ENCODE measurements around the gene C2. TPM values are rescaled to one million over a fixed set of nuclear protein-coding genes. Genes with fewer than 3 reads are reported as not detected.

The C2 gene
- total RNA-seq, 1 donor, result 1.3 TPM

DNA sequence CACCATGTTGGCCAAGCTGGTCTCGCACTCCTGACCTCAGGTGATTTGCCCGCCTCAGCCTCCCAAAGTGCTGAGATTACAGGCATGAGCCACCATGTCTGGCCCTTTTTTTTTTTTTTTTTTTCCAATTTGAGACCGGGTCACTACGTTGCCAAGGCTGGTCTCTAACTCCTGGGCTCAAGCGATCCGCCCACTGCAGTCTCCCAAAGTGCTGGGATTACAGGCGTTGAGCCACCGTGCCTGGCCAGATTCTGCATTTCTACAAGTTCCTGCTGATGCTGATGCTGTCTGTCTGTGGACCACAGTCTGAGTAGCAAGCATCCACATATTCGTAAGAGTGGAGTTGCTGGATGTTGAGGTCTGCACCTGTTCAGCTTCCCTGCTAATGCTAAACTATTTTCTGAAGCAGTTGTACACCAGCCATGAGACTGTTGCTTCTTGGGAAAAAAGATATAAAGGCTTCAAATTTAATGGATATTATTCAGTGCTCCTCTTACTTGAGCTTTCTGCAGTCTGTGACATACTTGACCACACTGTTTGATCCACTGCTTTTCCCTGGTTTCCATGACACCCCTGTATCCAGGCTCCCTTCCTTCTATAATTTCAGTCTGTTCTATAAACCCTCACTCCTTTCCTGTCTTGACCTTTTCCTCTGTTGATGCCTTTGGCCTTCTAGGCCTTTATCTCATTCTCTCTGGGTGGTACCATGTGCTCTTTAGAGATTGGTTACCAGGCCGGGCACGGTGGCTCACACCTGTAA, 15.5 kb upstream of the C2 start:
- no peak for DNase-seq (ENCODE audit: low read depth)
- TF ChIP-seq, protein P1, sequence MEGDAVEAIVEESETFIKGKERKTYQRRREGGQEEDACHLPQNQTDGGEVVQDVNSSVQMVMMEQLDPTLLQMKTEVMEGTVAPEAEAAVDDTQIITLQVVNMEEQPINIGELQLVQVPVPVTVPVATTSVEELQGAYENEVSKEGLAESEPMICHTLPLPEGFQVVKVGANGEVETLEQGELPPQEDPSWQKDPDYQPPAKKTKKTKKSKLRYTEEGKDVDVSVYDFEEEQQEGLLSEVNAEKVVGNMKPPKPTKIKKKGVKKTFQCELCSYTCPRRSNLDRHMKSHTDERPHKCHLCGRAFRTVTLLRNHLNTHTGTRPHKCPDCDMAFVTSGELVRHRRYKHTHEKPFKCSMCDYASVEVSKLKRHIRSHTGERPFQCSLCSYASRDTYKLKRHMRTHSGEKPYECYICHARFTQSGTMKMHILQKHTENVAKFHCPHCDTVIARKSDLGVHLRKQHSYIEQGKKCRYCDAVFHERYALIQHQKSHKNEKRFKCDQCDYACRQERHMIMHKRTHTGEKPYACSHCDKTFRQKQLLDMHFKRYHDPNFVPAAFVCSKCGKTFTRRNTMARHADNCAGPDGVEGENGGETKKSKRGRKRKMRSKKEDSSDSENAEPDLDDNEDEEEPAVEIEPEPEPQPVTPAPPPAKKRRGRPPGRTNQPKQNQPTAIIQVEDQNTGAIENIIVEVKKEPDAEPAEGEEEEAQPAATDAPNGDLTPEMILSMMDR (IDR thresholded peaks at IDR 0.05; ENCODE audit: insufficient read depth, low read depth, low read length), result no peak
- H3K4me3 ChIP-seq (ENCODE audit: low read depth, low read length), result no peak overlapping the region

DNA sequence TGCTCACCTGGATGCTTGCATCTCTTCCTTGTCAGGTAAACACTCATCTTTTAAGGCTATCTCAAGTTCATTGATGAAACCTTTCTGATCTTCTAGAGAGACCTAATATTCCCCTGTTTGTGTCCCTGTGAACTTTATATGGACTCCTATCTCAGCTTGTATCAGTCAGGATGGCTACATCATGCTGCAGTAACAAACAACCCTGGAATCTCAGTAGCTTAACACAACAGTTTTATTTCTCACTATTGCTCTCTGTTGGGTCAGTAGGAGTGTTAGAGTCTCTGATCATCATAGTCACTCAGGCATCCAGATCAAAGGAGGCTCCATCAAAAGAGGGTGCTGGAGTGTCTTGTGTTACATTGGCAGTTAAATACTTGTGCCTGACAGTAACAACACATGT, 12.2 kb upstream of the C2 start:
- TF ChIP-seq, protein P1 (IDR thresholded peaks at IDR 0.05; ENCODE audit: insufficient read depth, low read depth, low read length), result no peak
- H3K4me3 ChIP-seq (ENCODE audit: low read depth, low read length), result no peak overlapping the region
- no peak for DNase-seq (ENCODE audit: low read depth)

DNA sequence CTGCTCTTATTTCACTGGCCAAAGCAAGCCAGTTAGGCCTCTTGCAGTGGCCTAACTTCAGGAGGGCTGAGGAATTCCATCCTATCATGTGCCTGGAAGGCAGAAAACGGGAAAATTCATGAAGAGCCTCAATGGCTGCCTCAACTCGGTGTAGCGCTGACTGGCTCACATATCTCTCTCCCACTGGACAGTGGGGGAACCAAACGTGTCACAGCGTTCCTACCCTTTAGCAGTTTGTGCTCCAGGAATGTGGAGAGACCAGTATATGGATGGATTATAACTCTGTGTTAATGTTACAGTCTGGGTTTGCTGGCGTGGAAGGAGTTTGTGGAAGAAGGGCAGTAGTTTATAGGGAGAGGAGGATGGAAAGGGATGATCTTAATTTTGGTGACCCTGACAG, 11.8 kb upstream of the C2 start:
- TF ChIP-seq, protein P1 (IDR thresholded peaks at IDR 0.05; ENCODE audit: insufficient read depth, low read depth, low read length), result no peak
- H3K4me3 ChIP-seq (ENCODE audit: low read depth, low read length), result no peak overlapping the region
- DNase-seq (ENCODE audit: low read depth), result no peak

DNA sequence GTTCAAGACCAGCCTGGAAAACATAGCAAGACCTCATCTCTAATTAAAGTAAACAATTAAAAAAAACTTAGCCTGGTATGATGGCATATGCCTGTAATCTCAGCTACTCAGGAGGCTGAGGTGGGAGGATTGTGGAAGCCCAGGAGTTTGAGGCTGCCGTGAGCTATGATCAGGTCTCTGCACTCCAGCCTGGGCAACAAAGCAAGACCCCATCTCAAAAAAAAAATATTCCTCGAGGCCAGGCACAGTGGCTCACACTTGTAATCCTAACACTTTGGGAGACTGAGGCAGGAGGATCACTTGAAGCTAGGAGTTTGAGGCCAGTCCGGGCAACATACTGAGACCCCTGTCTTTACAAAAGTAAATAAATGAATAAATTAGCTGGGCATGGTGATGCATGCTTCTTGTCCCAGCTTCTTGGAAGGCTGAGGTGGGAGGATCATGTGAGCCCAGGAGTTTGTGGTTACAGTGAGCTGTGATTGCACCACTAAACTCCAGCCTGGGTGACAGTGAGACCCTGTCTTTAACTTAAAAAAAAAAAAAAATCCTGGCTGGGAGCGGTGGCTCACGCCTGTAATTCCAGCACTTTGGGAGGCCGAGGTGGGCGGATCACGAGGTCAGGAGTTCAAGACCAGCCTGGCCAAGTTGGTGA, 9.3 kb upstream of the C2 start:
- TF ChIP-seq, protein P1 (IDR thresholded peaks at IDR 0.05; ENCODE audit: insufficient read depth, low read depth, low read length), result no peak
- no peak overlapping the region for H3K4me3 ChIP-seq (ENCODE audit: low read depth, low read length)
- peak; percentile 28 for DNase-seq (ENCODE audit: low read depth)

DNA sequence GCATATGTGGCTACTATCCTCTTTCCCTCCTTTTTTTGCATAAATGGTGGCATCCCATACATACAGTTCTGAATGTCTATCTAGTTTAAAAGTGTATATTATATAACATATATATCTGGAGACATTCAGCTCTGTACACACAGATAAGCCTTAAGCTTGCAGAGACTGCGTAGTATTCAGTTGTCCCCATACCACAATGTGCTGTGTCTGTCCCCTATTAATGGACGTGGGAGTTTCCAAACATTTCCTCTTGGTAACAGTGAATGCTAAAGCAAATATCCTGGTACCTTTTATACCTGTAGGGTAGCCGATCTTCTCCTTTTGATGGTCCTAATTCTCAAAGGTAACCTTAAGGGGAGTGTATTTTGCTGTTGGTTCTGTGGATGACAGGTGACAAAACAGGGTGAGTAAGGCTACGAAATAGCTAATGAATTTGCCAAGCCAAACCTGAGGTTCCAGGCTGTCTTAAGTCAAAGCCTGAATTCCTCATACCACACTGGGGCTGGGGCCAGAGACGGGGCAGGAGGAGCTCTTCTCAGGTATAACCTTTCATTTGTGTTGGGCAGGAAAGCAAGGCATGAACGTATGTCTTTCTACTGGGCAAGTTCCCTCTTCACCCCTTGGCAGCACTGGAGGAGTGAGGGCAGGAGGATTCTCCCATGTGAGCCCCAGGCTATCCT, 7.8 kb upstream of the C2 start:
- H3K4me3 ChIP-seq (ENCODE audit: low read depth, low read length), result no peak overlapping the region
- TF ChIP-seq, protein P1 (IDR thresholded peaks at IDR 0.05; ENCODE audit: insufficient read depth, low read depth, low read length), result no peak
- DNase-seq (ENCODE audit: low read depth), result no peak

DNA sequence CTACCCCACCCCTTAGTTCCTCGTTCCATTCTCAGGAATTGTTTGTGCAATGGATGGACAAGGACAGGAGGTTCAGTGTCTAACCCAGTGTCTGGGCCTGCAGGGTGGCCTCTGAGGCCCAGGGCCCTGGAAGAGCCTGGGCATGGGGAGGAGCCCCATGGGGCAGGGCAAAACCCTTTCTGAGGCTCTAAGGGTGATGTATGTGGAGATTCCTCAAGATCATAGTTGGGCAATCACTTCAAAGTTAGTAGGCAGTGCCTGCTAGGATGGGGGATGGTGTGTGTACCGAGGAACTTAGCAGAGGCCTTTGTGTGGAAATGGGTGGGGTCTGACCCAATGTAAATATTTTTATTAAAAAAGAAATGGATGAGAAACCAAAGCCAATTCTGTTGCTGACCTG, 6.7 kb upstream of the C2 start:
- no peak overlapping the region for H3K4me3 ChIP-seq (ENCODE audit: low read depth, low read length)
- peak; percentile 37 for DNase-seq (ENCODE audit: low read depth)
- TF ChIP-seq, protein P1 (IDR thresholded peaks at IDR 0.05; ENCODE audit: insufficient read depth, low read depth, low read length), result no peak

Data from fibroblast of villous mesenchyme (primary cell).